GM12801 (cell line): ENCODE measurements around the gene CXCR5.

Experiments used
- CTCF ChIP-seq: IDR thresholded peaks from one replicate; pipeline ENCODE4 v1.5.1; 2011; ENCODE audit warnings: control low read depth; ENCODE audit not compliant: insufficient read length; ENCODE audit errors: extremely low read depth

CXCR5 gene

GRCh38 chr11:118899706-118900360 is 16.1 kb downstream of the CXCR5 start:
- TF ChIP-seq CTCF = no peak

- TF ChIP-seq CTCF = no peak
Measured at GRCh38 chr11:118900535-118901384, 17.1 kb downstream of the CXCR5 start.

DNA sequence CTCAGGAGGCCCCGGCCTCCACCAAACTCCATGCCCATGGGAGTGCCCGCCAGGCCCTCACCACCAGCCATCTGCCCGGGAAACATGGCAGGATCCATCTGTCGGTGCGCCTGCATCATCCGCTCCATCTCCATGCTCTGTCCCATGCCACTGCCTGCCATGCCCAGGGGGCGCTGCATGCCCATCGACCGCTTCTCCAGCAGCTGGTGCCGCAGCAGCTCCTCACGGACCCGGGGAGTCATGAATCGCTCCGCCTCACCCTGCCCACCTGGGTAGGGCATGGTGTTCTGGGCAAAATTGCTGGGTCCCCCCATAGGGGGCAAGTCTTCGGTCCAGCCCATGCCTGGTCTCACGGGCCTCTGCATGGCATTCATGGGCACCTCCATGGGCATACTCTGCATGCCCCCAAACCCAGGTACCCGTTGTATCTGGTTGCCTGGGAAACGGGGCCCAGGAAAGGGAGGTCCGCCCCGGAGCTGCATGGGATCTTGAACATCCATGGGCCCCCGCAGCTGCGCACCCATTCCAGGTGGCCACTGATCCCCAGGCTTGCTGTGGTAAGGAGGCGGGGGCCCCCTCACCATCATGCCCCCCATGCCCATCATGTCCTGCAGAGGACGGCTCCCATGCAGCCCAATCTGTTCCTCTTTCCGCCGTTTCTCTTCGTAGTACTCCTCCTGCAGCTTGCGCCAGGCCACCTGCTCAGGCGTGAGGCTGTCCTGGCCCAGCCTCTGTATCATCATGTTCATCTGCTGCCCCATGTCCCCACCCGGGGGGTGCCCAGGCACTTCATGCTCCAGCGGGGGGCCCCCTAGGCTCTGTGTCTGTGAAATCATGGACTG is 18.0 kb downstream of the CXCR5 start:
- TF ChIP-seq CTCF = no peak

GRCh38 chr11:118902336-118903203 is 18.9 kb downstream of the CXCR5 start:
- no peak for TF ChIP-seq CTCF

DNA sequence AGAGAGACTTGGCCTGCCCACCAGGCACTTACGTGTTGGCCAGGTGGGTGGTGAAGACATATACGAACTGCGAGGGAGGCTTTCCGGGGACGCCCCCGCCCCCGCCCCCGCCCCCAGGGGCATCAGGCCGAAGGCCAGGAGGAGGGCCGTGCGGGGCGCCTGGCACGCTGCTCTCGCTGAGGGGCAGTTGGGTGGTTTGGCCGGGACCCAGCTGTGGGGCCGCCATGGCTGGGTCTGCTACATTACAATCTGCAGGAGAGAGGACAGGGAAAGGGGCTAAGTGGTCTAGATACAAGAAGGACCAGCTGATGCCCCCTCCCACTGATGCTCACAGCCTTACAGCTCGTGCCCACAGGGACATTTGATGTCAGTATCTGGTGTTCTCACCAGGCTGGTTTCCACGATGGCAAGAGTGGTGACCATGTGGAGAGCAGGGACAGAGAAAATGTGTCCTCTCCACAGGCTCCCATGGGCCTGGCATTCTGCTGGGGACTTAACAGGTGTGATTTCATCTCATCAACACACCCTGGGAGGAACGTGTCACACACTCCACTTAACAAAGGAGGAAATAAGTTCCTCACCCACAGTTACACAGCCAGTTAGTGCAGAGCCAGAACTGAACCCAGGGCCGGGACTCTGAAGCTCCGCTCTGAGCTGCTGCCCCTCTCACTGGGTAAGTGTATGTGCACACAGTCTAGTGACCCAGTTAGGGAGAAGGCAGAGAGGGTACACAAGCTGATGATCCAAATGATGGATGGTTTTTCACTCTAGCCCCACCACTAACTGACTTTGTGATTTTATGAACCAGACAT is 19.7 kb downstream of the CXCR5 start:
- no peak for TF ChIP-seq CTCF
